ENCODE measurements around the gene CCNJ.

- TF ChIP-seq CTCF (IDR thresholded peaks at IDR 0.05), result no peak
- TF ChIP-seq POLR2AphosphoS5 (IDR thresholded peaks at IDR 0.05; ENCODE audit: low read depth, low read length), result no peak
- TF ChIP-seq REST (IDR thresholded peaks at IDR 0.05; ENCODE audit: insufficient read depth in 1 of 2, low read depth in 2 of 2, low read length in 1 of 2), result no peak
Observed at GRCh38 chr10:96074776-96075175, 31.4 kb downstream of the CCNJ start.

All from Panc1 (cell line).